ENCODE measurements around the gene CFAP68.

DNA sequence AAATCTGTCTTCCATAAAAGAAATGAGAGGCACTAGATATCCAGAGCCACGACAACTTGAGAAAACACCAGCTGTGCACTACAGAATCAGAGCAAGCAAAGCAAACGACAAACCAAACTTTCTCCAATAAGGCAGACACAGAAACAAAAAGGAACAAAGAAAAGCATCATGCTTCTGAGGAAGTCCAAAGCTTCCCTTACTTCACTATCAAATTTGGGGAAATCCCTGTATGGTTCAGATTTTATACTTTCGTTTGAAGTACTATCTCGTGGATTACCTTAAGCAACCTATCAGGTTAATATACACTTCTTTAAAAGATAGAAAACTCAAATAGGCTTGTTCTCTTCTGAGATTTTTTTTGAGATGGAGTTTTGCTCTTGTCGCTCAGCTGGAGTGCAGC, 35.7 kb upstream of the CFAP68 start:
- TF ChIP-seq, protein P1, sequence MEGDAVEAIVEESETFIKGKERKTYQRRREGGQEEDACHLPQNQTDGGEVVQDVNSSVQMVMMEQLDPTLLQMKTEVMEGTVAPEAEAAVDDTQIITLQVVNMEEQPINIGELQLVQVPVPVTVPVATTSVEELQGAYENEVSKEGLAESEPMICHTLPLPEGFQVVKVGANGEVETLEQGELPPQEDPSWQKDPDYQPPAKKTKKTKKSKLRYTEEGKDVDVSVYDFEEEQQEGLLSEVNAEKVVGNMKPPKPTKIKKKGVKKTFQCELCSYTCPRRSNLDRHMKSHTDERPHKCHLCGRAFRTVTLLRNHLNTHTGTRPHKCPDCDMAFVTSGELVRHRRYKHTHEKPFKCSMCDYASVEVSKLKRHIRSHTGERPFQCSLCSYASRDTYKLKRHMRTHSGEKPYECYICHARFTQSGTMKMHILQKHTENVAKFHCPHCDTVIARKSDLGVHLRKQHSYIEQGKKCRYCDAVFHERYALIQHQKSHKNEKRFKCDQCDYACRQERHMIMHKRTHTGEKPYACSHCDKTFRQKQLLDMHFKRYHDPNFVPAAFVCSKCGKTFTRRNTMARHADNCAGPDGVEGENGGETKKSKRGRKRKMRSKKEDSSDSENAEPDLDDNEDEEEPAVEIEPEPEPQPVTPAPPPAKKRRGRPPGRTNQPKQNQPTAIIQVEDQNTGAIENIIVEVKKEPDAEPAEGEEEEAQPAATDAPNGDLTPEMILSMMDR (IDR thresholded peaks at IDR 0.05): no peak
- TF ChIP-seq POLR2A (IDR thresholded peaks at IDR 0.05): no peak

All from thyroid gland (tissue), 4 donors.